ENCODE data around the gene EPN2. TPM values are rescaled to one million over a fixed set of nuclear protein-coding genes. Genes with fewer than 3 reads are reported as not detected.

EPN2 gene
- polyA plus RNA-seq, 1 donor (not counting 4 experiments of a cell fraction or from before 2014, with no cell fraction given), result 30.2 TPM

- H4K20me1 ChIP-seq (ENCODE audit: control insufficient read depth, extremely low read depth, insufficient read depth, low read length), result no peaks in the 10 kb centered on the region
- no peaks in the 10 kb centered on the region for H3K79me2 ChIP-seq (ENCODE audit: control insufficient read depth, insufficient read depth, low read length)
- no peak overlapping the region for H3K27ac ChIP-seq (ENCODE audit: control insufficient read depth, insufficient read depth, low read length)
- TF ChIP-seq CTCF (optimal IDR thresholded peaks at IDR 0.05 in 1 of 3, IDR thresholded peaks at IDR 0.05 in 1 of 3, conservative IDR thresholded peaks at IDR 0.05 in 1 of 3; ENCODE audit: extremely low read depth in 1 of 3, insufficient read depth in 2 of 3, low read length in 3 of 3), result no peak
- no peak for TF ChIP-seq EZH2 (IDR thresholded peaks at IDR 0.05; ENCODE audit: low read length)
- no peak overlapping the region for H2AFZ ChIP-seq (ENCODE audit: control insufficient read depth, low read length)
- no peaks in the 10 kb centered on the region for H3K9me3 ChIP-seq (ENCODE audit: control insufficient read depth, low read depth, low read length)
- dilution Hi-C loops (cut with MboI; ENCODE audit: extremely low pct_ligation_motif_present, low sequenced_read_pairs), result no loop called here
- no peak for DNase-seq (ENCODE audit: low read depth, low spot score)
- H3K4me2 ChIP-seq (ENCODE audit: control insufficient read depth, extremely low read depth, insufficient read depth, low read depth, low read length), result no peak overlapping the region
- no peak overlapping the region for H3K4me3 ChIP-seq (ENCODE audit: control insufficient read depth in 2 of 3, extremely low read depth in 1 of 3, insufficient read depth in 2 of 3, low read depth in 1 of 3, low read length in 3 of 3)
- H3K9me1 ChIP-seq (ENCODE audit: control insufficient read depth, extremely low read depth, insufficient read depth, low read length), result peaks cover 5% of the 10 kb centered on the region
- peaks cover 6 to 12% of the 10 kb centered on the region in 2 experiments for H3K36me3 ChIP-seq (ENCODE audit: control insufficient read depth in 2 of 2, extremely low read depth in 1 of 2, insufficient read depth in 2 of 2, low read length in 2 of 2)
- no peak overlapping the region for H3K9ac ChIP-seq (ENCODE audit: control insufficient read depth, extremely low read depth, insufficient read depth, low read length)
- no peak for FAIRE-seq
- H3K27me3 ChIP-seq (ENCODE audit: control insufficient read depth, extremely low read depth, insufficient read depth, low read length), result no peaks in the 10 kb centered on the region
- peaks cover 12% of the 10 kb centered on the region for H3K4me1 ChIP-seq (ENCODE audit: control insufficient read depth, extremely low read depth, insufficient read depth, low read length)
Observed at GRCh38 chr17:19335951-19336631, 98.9 kb downstream of the EPN2 start.

GRCh38 chr17:19336938-19337711, 100.0 kb downstream of the EPN2 start:
- dilution Hi-C loops (cut with MboI; ENCODE audit: extremely low pct_ligation_motif_present, low sequenced_read_pairs), result no loop called here
- peaks cover 5 to 12% of the 10 kb centered on the region in 2 experiments for H3K36me3 ChIP-seq (ENCODE audit: control insufficient read depth in 2 of 2, extremely low read depth in 1 of 2, insufficient read depth in 2 of 2, low read length in 2 of 2)
- H3K4me2 ChIP-seq (ENCODE audit: control insufficient read depth, extremely low read depth, insufficient read depth, low read depth, low read length), result no peak overlapping the region
- peaks cover 10% of the 10 kb centered on the region for H3K4me1 ChIP-seq (ENCODE audit: control insufficient read depth, extremely low read depth, insufficient read depth, low read length)
- no peak for FAIRE-seq
- H3K4me3 ChIP-seq (ENCODE audit: control insufficient read depth in 2 of 3, extremely low read depth in 1 of 3, insufficient read depth in 2 of 3, low read depth in 1 of 3, low read length in 3 of 3), result no peak overlapping the region
- no peak overlapping the region for H2AFZ ChIP-seq (ENCODE audit: control insufficient read depth, low read length)
- no peaks in the 10 kb centered on the region for H3K9me1 ChIP-seq (ENCODE audit: control insufficient read depth, extremely low read depth, insufficient read depth, low read length)
- no peaks in the 10 kb centered on the region for H3K9me3 ChIP-seq (ENCODE audit: control insufficient read depth, low read depth, low read length)
- TF ChIP-seq EZH2 (IDR thresholded peaks at IDR 0.05; ENCODE audit: low read length) (no peak), CTCF (optimal IDR thresholded peaks at IDR 0.05 in 1 of 3, IDR thresholded peaks at IDR 0.05 in 1 of 3, conservative IDR thresholded peaks at IDR 0.05 in 1 of 3; ENCODE audit: extremely low read depth in 1 of 3, insufficient read depth in 2 of 3, low read length in 3 of 3) (no peak)
- H3K27me3 ChIP-seq (ENCODE audit: control insufficient read depth, extremely low read depth, insufficient read depth, low read length), result no peaks in the 10 kb centered on the region
- no peak overlapping the region for H3K27ac ChIP-seq (ENCODE audit: control insufficient read depth, insufficient read depth, low read length)
- no peak overlapping the region for H3K9ac ChIP-seq (ENCODE audit: control insufficient read depth, extremely low read depth, insufficient read depth, low read length)
- DNase-seq (ENCODE audit: low read depth, low spot score), result no peak
- no peaks in the 10 kb centered on the region for H3K79me2 ChIP-seq (ENCODE audit: control insufficient read depth, insufficient read depth, low read length)
- no peaks in the 10 kb centered on the region for H4K20me1 ChIP-seq (ENCODE audit: control insufficient read depth, extremely low read depth, insufficient read depth, low read length)

All from keratinocyte (primary cell).